Smooth muscle cell (in vitro differentiated cells): ENCODE measurements around the gene CATSPERB. TPM values are rescaled to one million over a fixed set of nuclear protein-coding genes. Genes with fewer than 3 reads are reported as not detected.
"Not testable (repeated sequence)": the region's sequence is repeated elsewhere in the genome, so short reads cannot be mapped to it uniquely, and the experiment has no call there.

ENCODE experiments used
- DNase-seq: peaks from one replicate; lab custom pipeline; 2025; ENCODE audit not compliant: unreplicated experiment; lab: John Stamatoyannopoulos, UW
- H2AFZ ChIP-seq: fragments of 200-600 bp; sonication (generic); 2 replicates; pipeline ENCODE4 v1.6.0; 2016; ENCODE audit warnings: antibody characterized with exemption, low read depth, mild to moderate bottlenecking
- H3F3A ChIP-seq: fragments of 200-600 bp; sonication (generic); 2 replicates; pipeline ENCODE4 v1.6.0; 2017; ENCODE audit warnings: antibody characterized with exemption, low read depth
- H3K27ac ChIP-seq: fragments of 200-600 bp; sonication (generic); 2 replicates; pipeline ENCODE4 v1.5.1; 2016; ENCODE audit warnings: low read depth, mild to moderate bottlenecking
- H3K27me3 ChIP-seq: fragments of 200-600 bp; sonication (generic); 2 replicates; pipeline ENCODE4 v1.6.1; 2016; ENCODE audit warnings: low read depth, mild to moderate bottlenecking
- H3K36me3 ChIP-seq: fragments of 200-600 bp; sonication (generic); 2 replicates; pipeline ENCODE4 v1.5.1; 2016; ENCODE audit warnings: low read depth
- H3K4me1 ChIP-seq: fragments of 200-600 bp; sonication (generic); 2 replicates; pipeline ENCODE4 v1.5.1; 2016; ENCODE audit warnings: low read depth
- H3K4me2 ChIP-seq: fragments of 200-600 bp; sonication (generic); 2 replicates; pipeline ENCODE4 v1.6.0; 2016; ENCODE audit warnings: mild to moderate bottlenecking
- H3K4me3 ChIP-seq: fragments of 200-600 bp; sonication (generic); 2 replicates; pipeline ENCODE4 v1.5.1; 2016; ENCODE audit warnings: mild to moderate bottlenecking
- H3K79me2 ChIP-seq: fragments of 200-600 bp; sonication (generic); 2 replicates; pipeline ENCODE4 v1.6.0; 2016; ENCODE audit warnings: low read depth, mild to moderate bottlenecking
- H3K9ac ChIP-seq: fragments of 200-600 bp; sonication (generic); 2 replicates; pipeline ENCODE4 v1.6.0; 2016; ENCODE audit warnings: low read depth
- H3K9me3 ChIP-seq: fragments of 200-600 bp; sonication (generic); replicated peaks from 2 replicates; pipeline ENCODE4 v1.5.1; 2016; ENCODE audit warnings: low read depth
- H4K20me1 ChIP-seq: fragments of 200-600 bp; sonication (generic); 2 replicates; pipeline ENCODE4 v1.6.0; 2016; ENCODE audit warnings: low read depth
- CTCF ChIP-seq: fragments of 200-600 bp; sonication (generic); IDR thresholded peaks from 2 replicates; pipeline ENCODE4 v1.5.1; 2017; ENCODE audit warnings: borderline replicate concordance, mild to moderate bottlenecking, antibody characterized with exemption; ENCODE audit not compliant: insufficient read depth, poor library complexity, severe bottlenecking
- WGBS: methylation state at CpG from one replicate; pipeline ENCODE4 v1.1.7; 2016; ENCODE audit warnings: low lambda C conversion rate; 5-methylcytosine and 5-hydroxymethylcytosine counted together
- polyA plus RNA-seq: library from polyadenylated mRNA; unstranded; fragments of >200 nt; fragmentation: Nextera tagmentation; extraction: Ambion mirVana; gene quantifications from 2 replicates; pipeline ENCODE4 v1.2.1, GENCODE V29; 2016
- total RNA-seq: library from RNA; depleted of rRNA; stranded (reverse); fragments of >200 nt; gene quantifications from 2 replicates; pipeline ENCODE4 v1.2.3, GENCODE V29; 2014

Gene CATSPERB
- total and polyA plus RNA-seq, 2 experiments from 2014 or later, result 0.18 TPM; not detected in 1

- Histone ChIP-seq H3K79me2 (no peaks in the 10 kb centered on the region), H2AFZ (no peak overlapping the region), H4K20me1 (no peaks in the 10 kb centered on the region), H3K27me3 (no peaks in the 10 kb centered on the region), H3K9me3 (no peaks in the 10 kb centered on the region), H3K9ac (no peak overlapping the region), H3K36me3 (no peaks in the 10 kb centered on the region), H3K4me1 (no peaks in the 10 kb centered on the region), H3K4me2 (no peak overlapping the region), H3K4me3 (no peak overlapping the region), H3K27ac (no peak overlapping the region), H3F3A (no peaks in the 10 kb centered on the region)
- no peak for DNase-seq
- TF ChIP-seq CTCF, result no peak
- 92% methylated on average over 7 of the region's 7 CpGs for WGBS
Observed at GRCh38 chr14:91692075-91692474, 39.8 kb downstream of the CATSPERB start.

- H3K4me2 ChIP-seq, result no peak overlapping the region
- H3K79me2 ChIP-seq, result no peaks in the 10 kb centered on the region
- H3K9me3 ChIP-seq, result no peaks in the 10 kb centered on the region
- no peaks in the 10 kb centered on the region for H3K4me1 ChIP-seq
- no peak overlapping the region for H3K9ac ChIP-seq
- H3K36me3 ChIP-seq, result no peaks in the 10 kb centered on the region
- H3K4me3 ChIP-seq, result no peak overlapping the region
- no peak overlapping the region for H3K27ac ChIP-seq
- no peaks in the 10 kb centered on the region for H4K20me1 ChIP-seq
- TF ChIP-seq CTCF, result no peak
- H3F3A ChIP-seq, result no peaks in the 10 kb centered on the region
- no peak overlapping the region for H2AFZ ChIP-seq
- WGBS, result 90% methylated on average over 1 of the region's 1 CpG
- DNase-seq, result no peak
- no peaks in the 10 kb centered on the region for H3K27me3 ChIP-seq
Observed at GRCh38 chr14:91689608-91690007, 42.3 kb downstream of the CATSPERB start.

GRCh38 chr14:91687436-91687835 lies 44.5 kb downstream of the CATSPERB start:
- H3K4me1 ChIP-seq, H3K4me3 ChIP-seq, H3K36me3 ChIP-seq, H3K27me3 ChIP-seq, DNase-seq, H3K9me3 ChIP-seq, H3F3A ChIP-seq, H2AFZ ChIP-seq, H3K27ac ChIP-seq, H3K9ac ChIP-seq, H3K4me2 ChIP-seq, H4K20me1 ChIP-seq, H3K79me2 ChIP-seq: not testable (repeated sequence)
- WGBS, result 88% methylated on average over 4 of the region's 4 CpGs

GRCh38 chr14:91685600-91685999 lies 46.3 kb downstream of the CATSPERB start:
- H3K9me3 ChIP-seq, result no peaks in the 10 kb centered on the region
- H3K36me3 ChIP-seq, result no peaks in the 10 kb centered on the region
- no peaks in the 10 kb centered on the region for H3K79me2 ChIP-seq
- H3K9ac ChIP-seq, result no peak overlapping the region
- DNase-seq, result no peak
- no peaks in the 10 kb centered on the region for H3K27me3 ChIP-seq
- H3K27ac ChIP-seq, result no peak overlapping the region
- no peak overlapping the region for H3K4me2 ChIP-seq
- TF ChIP-seq CTCF, result no peak
- H3K4me3 ChIP-seq, result no peak overlapping the region
- H3F3A ChIP-seq, result no peaks in the 10 kb centered on the region
- H3K4me1 ChIP-seq, result no peaks in the 10 kb centered on the region
- H2AFZ ChIP-seq, result no peak overlapping the region
- H4K20me1 ChIP-seq, result no peaks in the 10 kb centered on the region
- 70% methylated on average over 1 of the region's 1 CpG for WGBS
